GM19193 (cell line): ENCODE results near the gene EPHA1.

Experiments used
- POLR2A ChIP-seq: IDR thresholded peaks from 4 replicates; pipeline ENCODE4 v1.6.1; 2011; ENCODE audit not compliant: insufficient read depth, insufficient read length; ENCODE audit errors: extremely low read depth

Gene EPHA1

DNA sequence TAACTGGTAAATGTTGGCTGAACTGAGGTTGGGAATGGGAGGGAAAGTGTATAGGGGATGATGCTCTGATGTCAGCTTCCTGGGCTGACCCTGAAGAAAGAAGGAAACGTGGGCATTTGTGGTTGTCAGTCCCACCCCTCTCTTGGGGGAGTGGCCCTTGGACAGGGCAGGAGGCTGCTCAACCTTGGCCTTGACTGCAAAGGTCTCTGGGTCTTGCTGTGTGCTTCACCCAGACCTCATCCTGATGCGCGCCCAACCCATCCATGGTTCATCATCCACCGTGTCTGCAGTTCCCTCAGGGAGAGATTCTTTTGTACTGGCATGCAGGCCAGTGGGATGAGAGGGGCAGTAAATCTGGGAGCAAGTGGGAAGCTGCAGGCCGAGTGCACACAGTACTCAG, 32.3 kb downstream of the EPHA1 start:
- TF ChIP-seq POLR2A, result no peak

DNA sequence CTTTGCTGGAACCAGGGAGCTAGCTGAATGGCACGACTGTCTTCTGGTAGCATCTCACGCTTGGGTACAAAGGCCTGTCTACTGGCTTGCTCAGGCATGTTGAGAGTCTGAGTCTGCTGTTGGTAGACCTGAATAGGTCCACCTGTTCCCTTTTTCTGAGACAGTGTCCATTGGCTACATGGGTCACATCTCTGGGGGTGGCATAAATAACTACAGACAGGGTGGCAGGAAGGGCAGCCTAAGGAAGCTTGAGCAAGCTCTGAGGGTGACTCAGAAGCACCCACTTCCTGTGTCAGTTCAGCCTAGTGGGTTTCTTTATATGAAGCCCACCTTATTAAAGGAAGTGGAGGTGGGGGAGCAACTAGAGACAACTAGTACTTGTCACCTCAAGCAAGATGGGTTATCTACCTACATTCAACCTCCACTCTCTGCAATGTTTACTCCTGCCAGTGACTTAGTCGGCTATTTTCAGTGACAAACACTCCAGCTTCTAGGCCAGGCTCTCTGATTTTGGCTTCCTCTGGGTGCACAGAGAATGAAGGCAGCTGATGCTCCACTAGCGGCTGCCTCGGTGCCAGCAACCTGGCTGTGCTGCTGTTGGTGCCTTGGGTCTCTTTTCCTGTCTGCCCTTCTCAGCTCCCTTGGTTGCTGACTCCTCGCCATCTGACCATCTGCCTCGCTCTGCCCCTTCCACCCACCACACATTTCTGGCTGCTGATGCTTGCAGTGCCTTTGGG, 33.2 kb downstream of the EPHA1 start:
- TF ChIP-seq POLR2A, result no peak

DNA sequence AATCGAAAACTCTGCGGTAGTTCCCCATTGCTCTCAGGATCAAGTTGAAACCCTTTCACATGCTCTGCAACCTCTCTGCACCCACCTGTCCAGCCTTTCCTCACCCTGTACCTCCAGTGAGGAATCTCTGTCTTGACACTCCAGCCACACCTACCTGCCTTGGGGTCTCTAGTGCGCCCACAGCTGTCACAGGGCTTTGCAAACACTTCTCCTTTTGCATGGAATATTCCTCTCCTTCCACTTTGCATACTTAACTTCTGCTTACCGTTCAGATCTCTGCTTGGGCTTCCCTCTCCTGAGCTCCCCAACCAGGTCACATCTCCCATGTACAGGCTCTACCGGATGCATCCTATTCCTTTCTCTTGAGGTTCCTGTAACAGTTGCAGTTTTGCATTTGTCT, 34.1 kb downstream of the EPHA1 start:
- no peak for TF ChIP-seq POLR2A

DNA sequence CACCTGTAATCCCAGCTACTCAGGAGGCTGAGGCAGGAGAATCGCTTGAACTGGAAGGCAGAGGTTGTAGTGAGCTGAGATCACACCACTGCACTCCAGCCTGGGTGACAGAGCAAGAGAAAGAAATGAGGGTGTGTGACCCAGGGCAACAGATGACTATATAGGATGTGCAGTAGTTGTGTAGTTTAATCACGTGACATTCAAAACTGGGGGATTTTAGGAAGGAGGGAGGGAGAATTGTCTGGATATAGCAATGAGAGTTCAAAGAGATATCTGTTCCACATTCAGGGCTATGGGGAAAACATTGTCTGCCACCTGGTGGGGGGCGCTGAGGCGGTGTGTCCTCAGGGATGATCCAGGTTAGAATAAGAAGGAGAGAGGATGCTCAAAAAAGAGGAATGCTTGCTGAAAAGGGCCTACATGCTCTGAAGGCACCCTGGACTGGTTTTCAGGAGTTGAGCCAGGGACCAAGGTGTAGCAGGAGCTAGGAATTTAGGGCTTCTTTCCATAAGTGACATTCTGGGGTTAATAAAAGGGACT, 35.3 kb downstream of the EPHA1 start:
- TF ChIP-seq POLR2A, result no peak

DNA sequence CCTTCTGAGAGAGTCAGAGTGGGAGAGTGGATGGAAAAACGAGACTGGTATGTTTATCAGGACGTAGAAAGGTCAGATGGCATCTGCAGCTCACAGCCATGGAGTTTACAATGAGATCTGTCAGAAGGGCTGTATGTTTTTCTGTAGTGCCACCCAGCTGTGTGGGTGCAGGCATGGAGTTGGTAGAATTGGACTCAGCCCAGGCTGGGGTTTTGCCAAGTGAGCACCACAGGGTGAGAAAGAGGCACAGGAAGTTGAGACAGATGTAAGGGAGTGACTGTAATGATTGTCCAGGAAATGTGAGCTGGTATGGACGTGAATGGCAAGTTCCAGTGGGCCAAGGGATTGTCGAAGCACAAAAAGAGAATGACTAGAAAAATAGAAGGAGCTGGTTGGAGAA, 36.6 kb downstream of the EPHA1 start:
- TF ChIP-seq POLR2A, result no peak

DNA sequence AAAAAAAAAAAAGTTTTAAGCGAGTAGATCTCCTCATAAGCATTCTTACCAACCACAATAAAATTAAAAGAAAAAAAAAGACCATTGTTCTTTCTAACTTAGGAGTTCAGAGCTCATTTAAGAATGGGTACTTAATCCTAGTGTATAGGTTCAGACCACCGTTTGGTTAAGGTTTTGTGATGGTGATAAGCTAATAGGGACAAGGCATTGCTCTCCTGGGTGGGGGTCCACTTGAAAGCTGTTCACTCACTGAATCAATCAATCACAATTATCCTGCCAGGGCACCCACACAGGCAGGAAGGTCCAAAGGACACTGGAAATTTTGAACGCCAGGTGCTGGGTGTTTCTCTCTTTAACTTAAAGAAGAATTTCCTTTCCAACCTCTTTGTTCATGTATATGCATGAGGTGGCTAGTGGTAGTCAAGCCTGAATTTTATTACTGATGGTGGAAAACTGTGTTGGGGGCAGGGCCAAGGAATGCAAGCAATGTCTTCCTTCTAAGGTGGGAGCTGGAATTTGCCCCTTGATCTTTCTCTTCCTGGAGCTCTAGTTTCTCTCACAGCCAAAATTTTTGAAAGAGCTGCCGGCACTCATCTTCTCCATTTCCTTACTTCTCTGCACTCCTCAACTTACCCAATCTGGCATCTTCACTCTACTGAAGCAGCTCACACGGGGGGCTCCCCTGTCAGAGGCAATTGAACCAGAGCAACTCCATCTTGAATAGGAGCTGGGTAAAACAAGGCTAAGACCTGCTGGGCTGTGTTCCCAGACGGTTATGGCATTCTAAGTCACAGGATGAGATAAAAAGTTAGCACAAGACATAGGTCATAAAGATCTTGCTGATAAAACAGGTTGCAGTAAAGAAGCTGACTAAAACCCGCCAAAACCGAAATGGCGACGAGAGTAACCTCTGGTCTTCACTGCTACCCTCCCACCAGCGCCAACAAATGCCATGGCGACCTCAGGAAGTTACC, 38.7 kb downstream of the EPHA1 start:
- TF ChIP-seq POLR2A, result no peak

DNA sequence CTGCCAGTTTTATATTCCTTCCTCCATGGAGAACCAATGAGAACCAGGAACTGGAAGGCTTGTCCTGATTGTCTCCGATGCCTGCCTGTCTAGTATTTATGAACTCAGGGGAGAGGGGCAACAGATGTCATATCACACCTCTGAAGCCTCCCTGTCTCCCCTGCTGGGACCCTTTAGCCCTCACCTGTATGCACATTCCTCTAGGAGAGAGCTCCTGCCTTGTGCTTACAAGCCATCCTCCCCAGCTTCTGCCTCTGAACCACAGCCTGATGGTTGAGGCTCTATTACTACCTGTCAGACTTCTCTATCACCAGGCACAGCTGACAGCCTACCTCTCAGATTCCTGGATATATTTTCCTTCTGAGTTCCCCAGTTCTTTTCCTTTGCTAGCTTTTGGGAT, 40.3 kb downstream of the EPHA1 start:
- TF ChIP-seq POLR2A, result no peak

DNA sequence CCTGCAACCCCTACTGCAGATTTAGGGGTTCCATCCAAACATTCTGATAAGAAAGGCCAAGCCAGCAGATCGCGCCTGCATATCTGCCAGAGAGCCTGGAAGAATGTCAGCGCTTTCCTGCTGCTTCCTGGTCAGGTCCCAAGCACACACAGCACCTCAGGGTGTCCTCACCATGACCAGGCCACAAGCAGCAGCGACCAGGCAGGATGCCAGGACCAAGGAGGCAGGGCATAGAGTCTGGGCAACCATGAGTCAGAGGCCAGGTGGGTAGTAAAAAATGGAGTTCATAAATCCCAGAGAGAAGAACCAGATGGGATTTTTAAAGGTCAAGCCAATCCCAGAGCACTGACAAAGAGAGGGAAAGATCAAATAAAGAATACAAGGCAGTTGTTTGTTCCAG, 40.7 kb downstream of the EPHA1 start:
- TF ChIP-seq POLR2A, result no peak

DNA sequence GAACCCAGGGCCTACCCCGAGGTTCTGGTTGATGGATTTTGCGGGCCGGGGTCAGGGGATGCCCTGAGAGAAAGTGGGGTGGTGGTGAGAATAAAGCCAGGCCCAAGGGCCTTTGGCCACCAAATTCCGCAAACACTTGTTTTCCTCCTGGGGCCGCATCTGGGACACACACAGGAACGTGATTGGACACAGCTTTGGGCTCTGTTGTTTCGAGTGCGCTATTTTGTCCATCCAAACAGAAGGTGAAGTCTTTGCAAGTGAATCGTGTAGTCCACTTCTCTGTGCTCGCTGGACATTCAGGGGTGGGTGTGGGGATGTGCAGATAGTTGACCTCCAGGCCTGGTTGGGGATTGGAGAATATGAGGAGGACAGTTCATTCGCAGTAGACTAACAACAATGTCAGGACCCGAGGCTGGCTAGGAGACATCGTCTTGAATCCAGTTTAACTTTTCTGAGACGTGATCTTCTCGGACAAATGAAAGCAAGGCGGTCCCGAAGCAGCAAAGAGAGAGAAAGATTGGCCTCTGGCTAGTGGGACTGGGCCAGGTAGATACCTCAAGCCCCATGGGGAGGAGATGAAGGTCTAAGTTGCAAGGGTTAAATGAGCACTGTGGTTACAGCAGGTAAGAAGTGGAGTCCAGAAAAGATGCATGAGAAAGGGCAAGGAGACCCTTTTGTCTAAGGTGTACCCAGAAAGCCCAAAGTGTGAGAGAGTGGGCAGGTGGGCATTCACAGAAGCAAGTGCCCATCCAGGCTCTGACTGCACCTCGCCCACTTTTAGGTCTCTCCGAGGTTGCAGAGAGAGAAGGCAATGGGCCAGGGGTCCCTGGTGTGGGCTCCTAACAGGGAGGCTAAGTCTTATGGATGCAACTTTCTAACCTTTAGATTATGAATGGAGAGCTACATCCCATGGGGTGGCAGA, 45.4 kb downstream of the EPHA1 start:
- TF ChIP-seq POLR2A, result no peak

DNA sequence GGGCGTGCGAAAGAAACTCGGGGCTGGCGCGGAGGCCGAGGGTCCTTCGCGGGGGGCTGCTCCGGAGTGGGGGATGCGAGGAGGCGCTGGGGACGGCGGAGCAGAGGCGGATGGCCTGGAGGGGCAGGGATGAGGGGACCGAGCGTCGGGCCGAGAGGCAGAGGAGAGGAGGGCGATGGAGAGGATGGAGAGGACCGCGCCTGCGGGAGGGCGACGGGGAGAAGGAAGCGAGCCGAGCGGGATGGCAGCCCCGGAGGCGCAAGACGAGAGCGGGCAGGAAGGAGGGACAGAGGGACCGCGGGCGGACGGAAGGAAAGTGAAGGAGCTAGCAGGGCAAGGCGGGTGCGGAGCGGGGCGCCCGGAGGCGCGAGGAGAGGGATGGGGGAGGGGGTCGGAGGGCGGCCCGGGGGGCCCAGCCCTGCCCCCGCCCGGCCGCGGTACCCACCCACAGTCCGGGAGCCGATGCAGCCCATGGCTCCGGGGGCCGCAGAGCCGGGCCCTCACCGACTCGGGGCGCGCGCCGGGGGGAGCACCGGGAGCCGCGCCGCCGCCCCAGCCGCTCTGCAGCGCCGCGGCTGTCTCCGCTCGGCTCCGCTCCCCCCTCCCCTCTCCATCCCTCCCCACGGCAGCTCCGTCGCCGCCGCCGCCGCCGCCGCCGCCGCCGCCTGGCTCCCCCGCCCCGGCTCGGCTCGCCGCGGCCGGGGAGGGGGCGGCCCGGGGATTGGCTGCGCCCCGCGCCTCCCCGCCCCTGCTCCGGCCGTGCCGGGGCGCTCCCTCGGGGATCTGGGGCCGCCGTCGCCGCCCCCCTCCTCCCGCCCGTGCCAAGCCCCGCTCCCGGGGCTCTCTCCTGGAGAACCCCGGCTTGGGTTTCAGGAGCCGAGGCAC, 46.3 kb downstream of the EPHA1 start, which contains the start of gene FAM131B:
TSS of gene FAM131B (minus strand) at position 583 of the 885 bp plus-strand sequence. CDS start at position 473, 110 bp downstream.
- TF ChIP-seq POLR2A, result no peak

DNA sequence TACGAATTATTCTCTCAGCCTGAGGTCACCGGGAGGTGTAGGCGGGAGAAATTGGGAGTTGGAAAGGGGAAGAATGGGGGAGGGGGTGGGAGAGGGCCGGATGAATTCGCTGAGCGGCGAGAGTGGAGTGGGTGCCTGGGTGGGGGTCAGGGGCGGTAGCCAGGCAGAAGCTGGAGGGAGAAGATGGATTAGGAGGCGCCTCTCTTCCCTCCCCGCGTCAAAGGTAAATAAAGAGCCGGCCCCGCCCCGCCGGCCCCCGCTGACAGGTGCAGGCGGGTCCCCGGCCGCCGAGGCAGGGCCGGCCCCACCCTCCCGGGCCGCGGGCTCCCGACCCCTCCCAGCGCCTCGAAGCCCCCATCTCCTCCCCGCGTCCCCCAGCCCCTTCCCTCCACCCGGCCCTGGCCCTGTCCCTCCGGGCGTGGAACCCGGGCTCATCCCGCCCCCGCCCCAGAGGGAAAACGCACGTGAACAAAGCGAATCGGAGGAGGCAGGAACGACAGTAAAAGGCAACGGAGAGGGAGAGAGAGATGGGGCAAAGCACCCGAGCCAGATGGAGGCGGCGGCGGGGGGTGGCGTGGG, 47.0 kb downstream of the EPHA1 start:
- no peak for TF ChIP-seq POLR2A

DNA sequence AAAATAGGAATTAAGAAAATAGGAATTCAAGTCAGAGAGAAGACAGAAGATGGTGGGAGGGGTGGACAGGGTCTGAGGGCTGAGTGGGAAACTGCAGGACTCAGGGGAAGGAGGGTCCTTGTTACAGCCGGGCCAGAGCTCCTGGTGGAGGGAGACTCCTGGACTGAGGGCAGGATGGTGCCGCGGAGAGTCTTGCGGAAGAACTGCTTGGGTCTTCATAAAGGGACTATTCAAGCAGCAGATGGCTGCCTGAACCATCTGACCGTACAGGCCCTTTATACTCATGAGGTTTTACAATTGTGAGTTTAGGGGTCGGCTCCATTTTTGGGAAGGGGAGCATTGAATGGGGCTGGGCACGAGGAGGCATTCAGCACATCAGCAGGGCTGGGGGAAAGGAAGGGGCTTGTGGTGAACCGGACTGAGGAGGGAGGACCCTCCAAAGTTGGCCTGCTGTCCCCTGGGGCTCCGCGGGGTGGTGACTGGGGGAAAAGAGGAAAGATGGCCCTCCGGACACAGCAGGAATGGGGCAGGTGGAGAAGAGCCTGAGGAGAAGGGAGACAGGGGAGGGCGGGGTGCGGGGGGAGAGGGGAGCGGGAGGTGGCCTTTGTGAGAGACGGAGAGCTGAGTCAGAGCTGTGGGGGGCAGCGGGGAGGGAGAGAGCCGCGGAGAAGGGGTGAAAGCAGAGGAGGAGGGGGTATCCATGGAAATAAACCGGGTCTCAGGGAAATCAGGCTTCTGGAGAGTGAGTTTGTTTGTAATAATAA, 47.7 kb downstream of the EPHA1 start:
- TF ChIP-seq POLR2A, result no peak
